Astrocyte (in vitro differentiated cells and primary cell): Measurements from ENCODE around the gene RPEL1. TPM values are rescaled to one million over a fixed set of nuclear protein-coding genes. Genes with fewer than 3 reads are reported as not detected.
A peak's percentile ranks its signal among the peaks of the same experiment; 100 is the strongest.

Source experiments
- DNase-seq: peaks from one replicate; pipeline ENCODE4 v3.0.0-alpha.2; 2010; ENCODE audit warnings: low read depth
- FAIRE-seq: peaks from 2 replicates; lab custom pipeline; 2011; peaks lifted over from hg19 to GRCh38; lab: Jason Lieb, UNC
- H2AFZ ChIP-seq: 2 replicates; pipeline ENCODE4 v1.6.0; 2012; ENCODE audit warnings: low read depth, low read length, inconsistent platforms
- H3K27ac ChIP-seq: 2 replicates; pipeline ENCODE4 v1.5.1; 2011; ENCODE audit warnings: low read depth, low read length, inconsistent platforms
- H3K27me3 ChIP-seq: 2 replicates; pipeline ENCODE4 v1.6.0; 2011; ENCODE audit warnings: low read length, inconsistent platforms; ENCODE audit not compliant: insufficient read depth
- H3K36me3 ChIP-seq: 2 replicates; pipeline ENCODE4 v1.5.1; 2011; ENCODE audit warnings: low read length, inconsistent platforms; ENCODE audit not compliant: insufficient read depth
- H3K4me1 ChIP-seq: 2 replicates; pipeline ENCODE4 v1.5.1; 2011; ENCODE audit warnings: low read length, inconsistent platforms; ENCODE audit not compliant: insufficient read depth
- H3K4me2 ChIP-seq: 2 replicates; pipeline ENCODE4 v1.6.0; 2012; ENCODE audit warnings: low read length, inconsistent platforms
- H3K4me3 ChIP-seq: 2 replicates; pipeline ENCODE4 v1.5.1; 2011; ENCODE audit warnings: low read depth, mild to moderate bottlenecking, low read length, inconsistent platforms; ENCODE audit not compliant: insufficient read depth
- H3K79me2 ChIP-seq: 2 replicates; pipeline ENCODE4 v1.6.0; 2012; ENCODE audit warnings: mild to moderate bottlenecking, low read length, inconsistent platforms; ENCODE audit not compliant: insufficient read depth
- H3K9ac ChIP-seq: 2 replicates; pipeline ENCODE4 v1.6.0; 2012; ENCODE audit warnings: mild to moderate bottlenecking, low read length, inconsistent platforms
- H3K9me3 ChIP-seq: 2 replicates; pipeline ENCODE4 v1.5.1; 2012; ENCODE audit warnings: low read depth, mild to moderate bottlenecking, low read length, inconsistent platforms; ENCODE audit not compliant: insufficient read depth
- H4K20me1 ChIP-seq: 2 replicates; pipeline ENCODE4 v1.6.0; 2012; ENCODE audit warnings: low read length, inconsistent platforms; ENCODE audit not compliant: insufficient read depth
- H3K27ac Mint-ChIP-seq: one replicate; pipeline ENCODE4 v1.8.0; 2021; ENCODE audit warnings: mild to moderate bottlenecking, mixed read lengths; ENCODE audit not compliant: unreplicated experiment
- H3K27me3 Mint-ChIP-seq: one replicate; pipeline ENCODE4 v1.8.0; 2021; ENCODE audit warnings: low read depth, mixed read lengths; ENCODE audit not compliant: unreplicated experiment
- H3K36me3 Mint-ChIP-seq: one replicate; pipeline ENCODE4 v1.8.0; 2021; ENCODE audit warnings: low read depth, mixed read lengths; ENCODE audit not compliant: unreplicated experiment
- H3K4me1 Mint-ChIP-seq: one replicate; pipeline ENCODE4 v1.8.0; 2021; ENCODE audit warnings: low read depth, mixed read lengths; ENCODE audit not compliant: unreplicated experiment
- H3K4me3 Mint-ChIP-seq: one replicate; pipeline ENCODE4 v1.8.0; 2021; ENCODE audit warnings: mild to moderate bottlenecking, moderate library complexity, mixed read lengths; ENCODE audit not compliant: unreplicated experiment
- H3K9me3 Mint-ChIP-seq: one replicate; pipeline ENCODE4 v1.8.0; 2021; ENCODE audit warnings: mild to moderate bottlenecking, mixed read lengths; ENCODE audit not compliant: unreplicated experiment
- CTCF ChIP-seq: IDR thresholded peaks from 2 replicates; pipeline ENCODE4 v1.5.1; 2011; ENCODE audit warnings: low read depth, mild to moderate bottlenecking, inconsistent platforms, low read length, moderate library complexity; ENCODE audit not compliant: insufficient read depth
- EZH2 ChIP-seq: IDR thresholded peaks from 2 replicates; pipeline ENCODE4 v1.6.1; 2012; ENCODE audit warnings: mild to moderate bottlenecking, low read length, inconsistent platforms; ENCODE audit not compliant: insufficient read depth
- total RNA-seq: library from RNA; stranded (reverse); gene quantifications from 2 replicates; pipeline ENCODE4 v1.2.1, GENCODE V29; 2021

RPEL1 gene
- total RNA-seq, 1 donor from 2014 or later: not detected

GRCh38 chr10:103232131-103232673, 13.5 kb upstream of the RPEL1 start:
- Histone ChIP-seq H3K4me2 (peak overlapping the region; percentile 76), H3K79me2 (no peaks in the 10 kb centered on the region), H2AFZ (no peak overlapping the region), H3K9ac (peak overlapping the region; percentile 45), H3K4me3 (peak overlapping the region; percentile 13), H3K9me3 (no peaks in the 10 kb centered on the region), H3K27ac (peak overlapping the region; percentile 95), H4K20me1 (no peaks in the 10 kb centered on the region), H3K36me3 (no peaks in the 10 kb centered on the region), H3K4me1 (peaks cover 42% of the 10 kb centered on the region), H3K27me3 (no peaks in the 10 kb centered on the region)
- DNase-seq: no peak
- Mint-ChIP-seq H3K4me3 (peak overlapping the region; percentile 9), H3K9me3 (no peaks in the 10 kb centered on the region), H3K27me3 (no peaks in the 10 kb centered on the region), H3K27ac (peak overlapping the region; percentile 98), H3K36me3 (no peaks in the 10 kb centered on the region), H3K4me1 (peaks cover 26% of the 10 kb centered on the region)
- no peak for TF ChIP-seq CTCF
- TF ChIP-seq EZH2: no peak
- FAIRE-seq: no peak

DNA sequence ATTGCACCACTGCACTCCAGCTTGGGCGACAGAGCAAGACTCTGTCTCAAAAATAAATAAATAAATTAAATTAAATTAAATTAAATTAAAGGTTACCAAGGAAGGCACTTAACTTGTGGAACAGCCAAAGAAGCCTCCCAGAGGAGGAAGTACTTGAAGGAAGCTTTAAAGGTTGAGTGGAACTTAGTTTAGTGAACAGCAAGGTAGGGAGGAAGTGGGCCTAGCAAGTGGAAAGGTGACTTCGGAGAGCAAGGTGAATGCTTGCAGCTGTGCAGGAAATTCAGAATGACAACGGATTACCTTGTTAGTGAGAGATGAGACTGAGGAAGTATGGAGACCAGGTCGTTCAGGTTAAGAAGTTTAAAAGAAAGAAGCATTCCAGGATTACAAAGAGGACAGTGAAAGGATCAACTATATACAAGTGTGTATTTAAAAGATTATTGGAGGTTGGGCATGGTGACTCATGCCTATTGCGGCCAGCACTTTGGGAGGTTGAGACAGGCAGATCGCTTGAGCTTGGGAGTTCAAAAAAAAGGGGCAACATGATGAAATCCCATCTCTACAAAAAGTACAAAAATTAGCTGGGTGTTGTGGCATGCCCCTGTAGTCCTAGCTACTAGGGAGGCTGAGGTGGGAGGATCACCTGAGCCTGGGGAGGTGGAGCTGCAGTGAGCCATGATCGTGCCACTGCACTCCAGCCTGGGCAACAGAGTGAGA, 12.8 kb upstream of the RPEL1 start:
- H3K9me3 ChIP-seq: no peaks in the 10 kb centered on the region
- no peaks in the 10 kb centered on the region for H3K27me3 ChIP-seq
- H3K9me3 Mint-ChIP-seq: no peaks in the 10 kb centered on the region
- peak overlapping the region; percentile 43 for H2AFZ ChIP-seq
- H4K20me1 ChIP-seq: no peaks in the 10 kb centered on the region
- peaks cover 26% of the 10 kb centered on the region for H3K4me1 Mint-ChIP-seq
- TF ChIP-seq CTCF: no peak
- no peak for TF ChIP-seq EZH2
- no peak overlapping the region for H3K4me3 ChIP-seq
- H3K36me3 Mint-ChIP-seq: no peaks in the 10 kb centered on the region
- H3K79me2 ChIP-seq: no peaks in the 10 kb centered on the region
- peak overlapping the region; percentile 55 for H3K4me2 ChIP-seq
- peak; percentile 70 for DNase-seq
- H3K4me1 ChIP-seq: peaks cover 37% of the 10 kb centered on the region
- no peaks in the 10 kb centered on the region for H3K27me3 Mint-ChIP-seq
- no peak overlapping the region for H3K9ac ChIP-seq
- H3K27ac Mint-ChIP-seq: peak overlapping the region; percentile 92
- H3K36me3 ChIP-seq: no peaks in the 10 kb centered on the region
- H3K4me3 Mint-ChIP-seq: peak overlapping the region; percentile 22
- FAIRE-seq: no peak
- no peak overlapping the region for H3K27ac ChIP-seq

GRCh38 chr10:103235775-103236174, 9.9 kb upstream of the RPEL1 start:
- no peaks in the 10 kb centered on the region for H4K20me1 ChIP-seq
- no peak overlapping the region for H3K27ac ChIP-seq
- TF ChIP-seq EZH2 (no peak), CTCF (no peak)
- Mint-ChIP-seq H3K27ac (no peak overlapping the region), H3K27me3 (no peaks in the 10 kb centered on the region), H3K9me3 (no peaks in the 10 kb centered on the region), H3K4me1 (peaks cover 24% of the 10 kb centered on the region), H3K36me3 (no peaks in the 10 kb centered on the region), H3K4me3 (no peak overlapping the region)
- H3K4me2 ChIP-seq: no peak overlapping the region
- no peak overlapping the region for H3K4me3 ChIP-seq
- FAIRE-seq (no peak), DNase-seq (no peak)
- no peaks in the 10 kb centered on the region for H3K9me3 ChIP-seq
- H3K27me3 ChIP-seq: no peaks in the 10 kb centered on the region
- no peaks in the 10 kb centered on the region for H3K79me2 ChIP-seq
- H3K9ac ChIP-seq: no peak overlapping the region
- peaks cover 22% of the 10 kb centered on the region for H3K4me1 ChIP-seq
- H2AFZ ChIP-seq: no peak overlapping the region
- H3K36me3 ChIP-seq: no peaks in the 10 kb centered on the region
